Parathyroid adenoma (tissue), 2 donors: ENCODE measurements around the gene PGD.
"Not testable (repeated sequence)": the region's sequence is repeated elsewhere in the genome, so short reads cannot be mapped to it uniquely, and the experiment has no call there.

Experiments used
- H2AFZ ChIP-seq: fragments of 300-600 bp; sonication (generic); one replicate; pipeline ENCODE4 v1.7.0; 2017; ENCODE audit warnings: antibody characterized with exemption, mild to moderate bottlenecking
- H3K27ac ChIP-seq: fragments of 300-600 bp; sonication (generic); one replicate; pipeline ENCODE4 v1.7.0; 2017
- H3K27me3 ChIP-seq: fragments of 300-600 bp; sonication (generic); one replicate; pipeline ENCODE4 v1.7.0; 2017; ENCODE audit warnings: low read length; ENCODE audit not compliant: control insufficient read depth, insufficient read depth
- H3K36me3 ChIP-seq: fragments of 300-600 bp; sonication (generic); one replicate; pipeline ENCODE4 v1.7.0; 2017; ENCODE audit warnings: low read length; ENCODE audit not compliant: control insufficient read depth, insufficient read depth
- H3K4me1 ChIP-seq: fragments of 300-600 bp; sonication (generic); one replicate; pipeline ENCODE4 v1.7.0; 2017; ENCODE audit warnings: control low read depth
- H3K4me2 ChIP-seq: fragments of 300-600 bp; sonication (generic); one replicate; pipeline ENCODE4 v1.7.0; 2017; ENCODE audit warnings: low read length
- H3K4me3 ChIP-seq: fragments of 300-600 bp; sonication (generic); one replicate; pipeline ENCODE4 v1.7.0; 2017; ENCODE audit warnings: low read depth, low read length
- H3K79me2 ChIP-seq: fragments of 300-600 bp; sonication (generic); one replicate; pipeline ENCODE4 v1.7.0; 2017; ENCODE audit warnings: control low read depth
- H3K9ac ChIP-seq: fragments of 300-600 bp; sonication (generic); one replicate; pipeline ENCODE4 v1.7.0; 2017; ENCODE audit warnings: mild to moderate bottlenecking
- H3K9me3 ChIP-seq: fragments of 300-600 bp; sonication (generic); one replicate; pipeline ENCODE4 v1.7.0; 2017; ENCODE audit warnings: low read length; ENCODE audit not compliant: control insufficient read depth
- CTCF ChIP-seq: fragments of 300-600 bp; sonication (generic); IDR thresholded peaks from one replicate; pipeline ENCODE4 v1.7.0; 2017; ENCODE audit warnings: antibody characterized with exemption, mild to moderate bottlenecking
- donor health status: primary hyperparathyroidism.

PGD gene

GRCh38 chr1:10421637-10422036 lies 22.8 kb downstream of the PGD start:
- TF ChIP-seq CTCF = no peak
- H3K36me3 ChIP-seq = no peaks in the 10 kb centered on the region
- H3K27ac ChIP-seq = no peak overlapping the region
- no peaks in the 10 kb centered on the region for H3K79me2 ChIP-seq
- no peak overlapping the region for H3K9ac ChIP-seq
- H3K9me3 ChIP-seq = no peaks in the 10 kb centered on the region
- no peak overlapping the region for H3K4me3 ChIP-seq
- H3K27me3 ChIP-seq = no peaks in the 10 kb centered on the region
- no peak overlapping the region for H2AFZ ChIP-seq
- H3K4me1 ChIP-seq = no peaks in the 10 kb centered on the region
- no peak overlapping the region for H3K4me2 ChIP-seq

GRCh38 chr1:10424034-10424433 lies 25.2 kb downstream of the PGD start:
- no peaks in the 10 kb centered on the region for H3K4me1 ChIP-seq
- H3K79me2 ChIP-seq = no peaks in the 10 kb centered on the region
- TF ChIP-seq CTCF = no peak
- H3K27ac ChIP-seq = no peak overlapping the region
- H3K27me3 ChIP-seq = no peaks in the 10 kb centered on the region
- no peak overlapping the region for H2AFZ ChIP-seq
- no peak overlapping the region for H3K4me2 ChIP-seq
- H3K36me3 ChIP-seq = no peaks in the 10 kb centered on the region
- no peak overlapping the region for H3K4me3 ChIP-seq
- no peak overlapping the region for H3K9ac ChIP-seq
- no peaks in the 10 kb centered on the region for H3K9me3 ChIP-seq

- Histone ChIP-seq H3K4me1 (no peaks in the 10 kb centered on the region), H3K27me3 (no peaks in the 10 kb centered on the region), H3K9me3 (no peaks in the 10 kb centered on the region), H2AFZ (no peak overlapping the region), H3K27ac (no peak overlapping the region), H3K79me2 (no peaks in the 10 kb centered on the region), H3K4me2 (no peak overlapping the region), H3K36me3 (no peaks in the 10 kb centered on the region), H3K4me3 (no peak overlapping the region), H3K9ac (no peak overlapping the region)
- TF ChIP-seq CTCF = no peak
These were observed 25.8 kb downstream of the PGD start for GRCh38 chr1:10424651-10425050.

- not testable (repeated sequence) for H3K4me2 ChIP-seq, H3K27ac ChIP-seq, H3K27me3 ChIP-seq, H3K9ac ChIP-seq, H3K79me2 ChIP-seq, H3K4me3 ChIP-seq, H3K4me1 ChIP-seq, H3K9me3 ChIP-seq, H2AFZ ChIP-seq, H3K36me3 ChIP-seq
These were observed 27.1 kb downstream of the PGD start for GRCh38 chr1:10425826-10426534.

- not testable (repeated sequence) for H3K27ac ChIP-seq, H3K9me3 ChIP-seq, H2AFZ ChIP-seq, H3K27me3 ChIP-seq, H3K36me3 ChIP-seq, H3K9ac ChIP-seq, H3K4me1 ChIP-seq, H3K79me2 ChIP-seq, H3K4me3 ChIP-seq, H3K4me2 ChIP-seq
These were observed 27.6 kb downstream of the PGD start for GRCh38 chr1:10426535-10426848.

GRCh38 chr1:10428984-10429383 lies 30.1 kb downstream of the PGD start:
- Histone ChIP-seq H3K9me3 (no peaks in the 10 kb centered on the region), H2AFZ (no peak overlapping the region), H3K4me1 (no peaks in the 10 kb centered on the region)

More at GRCh38 chr1:10428984-10429383, 30.1 kb downstream of the PGD start:
- Histone ChIP-seq H3K27me3 (no peaks in the 10 kb centered on the region), H3K79me2 (peaks cover 3% of the 10 kb centered on the region), H3K9ac (no peak overlapping the region), H3K27ac (no peak overlapping the region), H3K4me2 (no peak overlapping the region), H3K4me3 (no peak overlapping the region), H3K36me3 (no peaks in the 10 kb centered on the region)
- no peak for TF ChIP-seq CTCF
